A673 (cell line): ENCODE data around the gene CBFA2T3. TPM values are rescaled to one million over a fixed set of nuclear protein-coding genes. Genes with fewer than 3 reads are reported as not detected.

ENCODE experiments used
- BruUV-seq: library from RNA; stranded (reverse); fragments of 400-500 nt; replicated peaks from 2 replicates; lab custom pipeline; 2021; lab: Mats Ljungman, UMichigan
- CTCF ChIA-PET: fragments of 300-600 bp; sonication (Branson Sonifier 250); formaldehyde crosslinking; loops from one replicate; lab custom pipeline; 2022; ENCODE audit warnings: antibody characterized with exemption; lab: Charles Lee
- POLR2A ChIA-PET: fragments of 300-600 bp; sonication (Branson Sonifier 250); formaldehyde crosslinking; loops from one replicate; lab custom pipeline; 2022; ENCODE audit warnings: antibody characterized with exemption; ENCODE audit not compliant: low non-redundant PET; lab: Charles Lee
- DNase-seq: peaks from one replicate; pipeline ENCODE4 v3.0.0-alpha.2; 2015; ENCODE audit warnings: low spot score
- H3K27ac ChIP-seq: fragments of 200-600 bp; sonication (generic); 2 replicates; pipeline ENCODE4 v1.5.1; 2016; ENCODE audit warnings: mixed run types, low read depth, mild to moderate bottlenecking, mixed read lengths, antibody characterized with exemption, low read length; ENCODE audit not compliant: poor library complexity, severe bottlenecking
- H3K27me3 ChIP-seq: fragments of 200-600 bp; sonication (generic); replicated peaks from 2 replicates; pipeline ENCODE4 v1.6.1; 2017; ENCODE audit warnings: mixed run types, low read depth, mild to moderate bottlenecking, mixed read lengths, antibody characterized with exemption, low read length; ENCODE audit not compliant: insufficient read depth, poor library complexity
- H3K36me3 ChIP-seq: fragments of 200-600 bp; sonication (generic); 2 replicates; pipeline ENCODE4 v1.6.1; 2016; ENCODE audit warnings: mixed run types, mild to moderate bottlenecking, mixed read lengths, antibody characterized with exemption, low read length; ENCODE audit not compliant: insufficient read depth, poor library complexity, severe bottlenecking
- H3K4me1 ChIP-seq: fragments of 200-600 bp; sonication (generic); 2 replicates; pipeline ENCODE4 v1.6.1; 2017; ENCODE audit warnings: mixed run types, mild to moderate bottlenecking, mixed read lengths, antibody characterized with exemption, low read length; ENCODE audit not compliant: insufficient read depth, poor library complexity, severe bottlenecking
- H3K4me3 ChIP-seq: fragments of 200-600 bp; sonication (generic); 2 replicates; pipeline ENCODE4 v1.5.1; 2016; ENCODE audit warnings: low read depth, mixed run types, mild to moderate bottlenecking, mixed read lengths, low read length; ENCODE audit not compliant: poor library complexity, severe bottlenecking
- H3K9me3 ChIP-seq: fragments of 200-600 bp; sonication (generic); 2 replicates; pipeline ENCODE4 v1.6.1; 2016; ENCODE audit warnings: mixed run types, low read depth, mild to moderate bottlenecking, mixed read lengths, antibody characterized with exemption, low read length; ENCODE audit not compliant: poor library complexity, severe bottlenecking
- CTCF ChIP-seq: fragments of 300-800, 200-600 bp; sonication (generic); conservative IDR thresholded peaks from 2 replicates; pipeline ENCODE4 v1.5.1; 2017; ENCODE audit warnings: low read depth, mild to moderate bottlenecking, antibody characterized with exemption, low read length, moderate library complexity, mixed read lengths
- EZH2 ChIP-seq: fragments of 200-600 bp; sonication (generic); IDR thresholded peaks from 2 replicates; pipeline ENCODE4 v1.6.1; 2017; ENCODE audit warnings: borderline replicate concordance, low read depth, mild to moderate bottlenecking, mixed read lengths, antibody characterized with exemption, low read length; ENCODE audit not compliant: poor library complexity, severe bottlenecking
- intact Hi-C: fragments of 100-400 bp; cut with micrococcal nuclease; formaldehyde crosslinking; loops from one replicate; pipeline ENCODE4 v1.10.0; 2022; ENCODE audit not compliant: unreplicated experiment
- total RNA-seq: library from RNA; stranded (reverse); gene quantifications from 2 replicates; pipeline ENCODE4 v1.2.3, GENCODE V29; 2021

Gene CBFA2T3
- total RNA-seq, 1 experiment from 2014 or later: 1.7 TPM

- Histone ChIP-seq H3K9me3 (no peaks in the 10 kb centered on the region), H3K4me1 (peaks cover 4% of the 10 kb centered on the region), H3K4me3 (no peak overlapping the region), H3K36me3 (no peaks in the 10 kb centered on the region), H3K27ac (no peak overlapping the region), H3K27me3 (no peaks in the 10 kb centered on the region)
- intact Hi-C loops: no loop called here
- CTCF ChIA-PET: no interaction called here
- TF ChIP-seq EZH2 (no peak), CTCF (no peak)
- POLR2A ChIA-PET: no interaction called here
- BruUV-seq: no TSS peak
- no peak for DNase-seq
These were observed 101.9 kb downstream of the CBFA2T3 start for GRCh38 chr16:88874938-88875599.

DNA sequence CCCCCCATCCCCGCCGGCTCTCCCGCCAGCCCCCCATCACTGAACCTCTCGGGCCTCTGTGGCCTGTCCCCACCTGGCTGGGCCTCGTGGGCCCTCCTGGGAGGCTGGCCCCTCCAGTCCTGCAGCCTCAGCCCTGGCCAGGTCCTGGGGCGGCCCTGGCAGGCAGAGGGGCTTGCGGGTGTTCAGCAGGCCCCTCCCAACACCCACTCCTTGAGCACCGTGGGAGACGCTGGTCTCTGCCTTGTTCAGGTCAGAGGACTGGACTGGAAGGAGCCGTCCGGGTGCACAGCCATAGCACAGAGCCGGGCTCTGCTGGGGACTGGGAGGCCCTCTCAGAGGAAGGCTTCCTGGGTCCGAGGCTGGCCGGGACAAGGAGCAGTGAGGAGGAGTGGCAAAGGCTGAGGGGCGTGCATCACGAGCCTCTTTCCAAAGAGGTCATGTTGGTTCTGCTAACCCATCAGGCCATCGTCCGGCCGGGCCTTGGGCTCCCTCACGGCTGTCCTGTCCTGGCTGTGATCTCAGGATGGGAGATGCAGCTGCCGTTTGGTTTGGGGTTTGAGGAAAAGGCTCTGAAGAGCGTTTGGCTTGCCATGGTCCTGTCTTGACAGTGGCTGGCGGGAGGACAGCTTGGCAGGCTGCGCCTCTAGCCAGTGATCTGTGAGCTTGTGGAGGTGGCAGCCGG is 104.2 kb downstream of the CBFA2T3 start:
- intact Hi-C loops: no loop called here
- Histone ChIP-seq H3K4me1 (peaks cover 4% of the 10 kb centered on the region), H3K36me3 (no peaks in the 10 kb centered on the region), H3K9me3 (no peaks in the 10 kb centered on the region), H3K27me3 (no peaks in the 10 kb centered on the region), H3K27ac (no peak overlapping the region), H3K4me3 (no peak overlapping the region)
- ChIA-PET CTCF (no interaction called here), POLR2A (no interaction called here)
- no TSS peak for BruUV-seq
- no peak for DNase-seq
- TF ChIP-seq EZH2 (no peak), CTCF (no peak)

GRCh38 chr16:88871730-88872416 is 105.1 kb downstream of the CBFA2T3 start:
- CTCF ChIA-PET: no interaction called here
- H3K27me3 ChIP-seq: no peaks in the 10 kb centered on the region
- TF ChIP-seq CTCF (no peak), EZH2 (no peak)

More at GRCh38 chr16:88871730-88872416, 105.1 kb downstream of the CBFA2T3 start:
- H3K4me3 ChIP-seq: no peak overlapping the region
- DNase-seq: no peak
- intact Hi-C loops: no loop called here
- H3K4me1 ChIP-seq: peaks cover 4% of the 10 kb centered on the region
- POLR2A ChIA-PET: no interaction called here
- no TSS peak for BruUV-seq
- no peak overlapping the region for H3K27ac ChIP-seq
- no peaks in the 10 kb centered on the region for H3K9me3 ChIP-seq
- no peaks in the 10 kb centered on the region for H3K36me3 ChIP-seq
